ENCODE results near the gene TUBA3E.
A peak's percentile ranks its signal among the peaks of the same experiment; 100 is the strongest.
"Not testable (repeated sequence)": the region's sequence is repeated elsewhere in the genome, so short reads cannot be mapped to it uniquely, and the experiment has no call there.

TUBA3E gene

GRCh38 chr2:130186391-130186790 lies 11.8 kb downstream of the TUBA3E start:
- Histone ChIP-seq H3K27ac (no peak overlapping the region), H3K27me3 (no peaks in the 10 kb centered on the region), H3K9me3 (no peaks in the 10 kb centered on the region), H3K4me3 (ENCODE audit: low read depth in 1 of 2, low read length in 1 of 2) (no peak overlapping the region), H3K4me1 (ENCODE audit: control insufficient read depth in 1 of 2, insufficient read depth in 1 of 2, low read depth in 1 of 2, low read length in 1 of 2) (peaks cover 7 to 9% of the 10 kb centered on the region in 2 experiments), H3K36me3 (peaks cover 13% of the 10 kb centered on the region)
- TF ChIP-seq CTCF (IDR thresholded peaks at IDR 0.05) = no peak

GRCh38 chr2:130185896-130186295 lies 12.3 kb downstream of the TUBA3E start:
- no peak for TF ChIP-seq CTCF (IDR thresholded peaks at IDR 0.05)
- no peak overlapping the region for H3K27ac ChIP-seq
- peaks cover 8% of the 10 kb centered on the region for H3K36me3 ChIP-seq

DNA sequence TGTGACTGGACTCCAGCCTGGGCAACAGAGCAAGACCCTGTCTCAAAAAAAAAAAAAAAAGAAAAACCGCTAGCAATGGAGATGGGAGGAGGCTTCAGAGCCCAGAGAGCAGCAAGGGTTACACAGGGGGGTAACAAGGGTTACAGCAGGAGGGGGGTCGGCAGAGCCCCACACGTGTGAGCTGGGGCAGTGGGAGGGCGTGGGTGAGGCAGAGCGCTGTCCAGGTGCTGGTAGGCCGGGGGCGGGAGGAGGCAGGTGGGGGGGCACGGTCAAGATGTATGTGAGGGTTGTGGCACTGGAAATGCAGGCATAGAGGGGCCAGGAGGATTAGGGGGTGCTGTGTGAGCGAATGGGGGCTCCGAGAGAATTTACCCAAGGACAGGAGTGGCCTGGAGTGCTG lies 12.8 kb downstream of the TUBA3E start:
- Histone ChIP-seq H3K36me3 (peaks cover 6% of the 10 kb centered on the region), H3K9me3 (no peaks in the 10 kb centered on the region), H3K27ac (no peak overlapping the region), H3K4me3 (ENCODE audit: low read depth in 1 of 2, low read length in 1 of 2) (no peak overlapping the region), H3K27me3 (no peaks in the 10 kb centered on the region), H3K4me1 (ENCODE audit: control insufficient read depth in 1 of 2, insufficient read depth in 1 of 2, low read depth in 1 of 2, low read length in 1 of 2) (peaks cover 16 to 17% of the 10 kb centered on the region in 2 experiments)
- TF ChIP-seq CTCF (IDR thresholded peaks at IDR 0.05) = no peak

More at GRCh38 chr2:130185896-130186295, 12.3 kb downstream of the TUBA3E start:
- Histone ChIP-seq H3K9me3 (no peaks in the 10 kb centered on the region), H3K27me3 (no peaks in the 10 kb centered on the region), H3K4me3 (ENCODE audit: low read depth in 1 of 2, low read length in 1 of 2) (no peak overlapping the region), H3K4me1 (ENCODE audit: control insufficient read depth in 1 of 2, insufficient read depth in 1 of 2, low read depth in 1 of 2, low read length in 1 of 2) (peaks cover 12 to 13% of the 10 kb centered on the region in 2 experiments)

DNA sequence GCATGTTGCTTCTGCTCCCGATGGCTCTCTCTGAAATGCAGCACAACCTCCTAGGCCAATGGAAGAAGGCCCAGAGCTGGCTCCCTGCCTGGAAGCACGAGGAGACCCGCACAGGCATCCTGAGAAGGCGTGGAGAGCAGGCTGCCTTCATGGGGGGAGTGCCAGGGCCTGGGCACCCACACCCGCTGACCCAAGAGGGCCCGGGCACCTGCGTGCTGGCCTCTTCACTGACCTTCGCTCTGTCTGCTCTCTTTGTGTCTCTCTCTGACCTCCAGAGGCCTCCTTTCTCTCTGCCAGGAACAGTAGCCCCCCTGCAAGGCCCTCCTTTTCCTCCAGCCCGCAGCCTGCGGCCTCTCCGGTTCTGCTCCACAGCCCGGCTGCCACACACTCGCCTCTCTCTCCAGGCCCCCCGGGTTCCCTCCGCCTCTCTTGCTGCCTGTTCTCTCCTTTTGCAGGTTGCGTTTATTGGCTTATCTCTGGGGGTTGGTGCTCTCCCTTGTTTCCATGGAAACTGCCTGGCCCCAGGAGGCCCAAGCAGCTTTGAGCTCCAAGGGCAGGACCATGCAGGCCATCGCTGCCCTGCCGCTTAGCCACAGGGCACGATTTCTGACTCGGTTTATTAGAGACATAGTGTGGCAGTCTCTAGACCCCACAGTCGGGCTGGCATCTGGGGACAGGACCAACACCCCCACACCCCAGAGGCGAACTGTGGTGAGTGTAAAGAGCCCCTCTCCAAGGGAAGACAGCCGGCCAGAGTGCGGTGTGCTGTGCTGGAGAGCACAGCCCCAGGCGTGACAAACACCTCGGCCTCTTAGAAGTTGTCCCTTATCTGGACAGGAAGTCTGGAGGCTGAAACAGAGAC lies 14.5 kb downstream of the TUBA3E start:
- Histone ChIP-seq H3K4me1 (ENCODE audit: control insufficient read depth in 1 of 2, insufficient read depth in 1 of 2, low read depth in 1 of 2, low read length in 1 of 2) (peaks cover 18 to 19% of the 10 kb centered on the region in 2 experiments), H3K27ac (no peak overlapping the region), H3K36me3 (peaks cover 3% of the 10 kb centered on the region), H3K9me3 (no peaks in the 10 kb centered on the region), H3K4me3 (ENCODE audit: low read depth in 1 of 2, low read length in 1 of 2) (no peak overlapping the region), H3K27me3 (no peaks in the 10 kb centered on the region)
- no peak for TF ChIP-seq CTCF (IDR thresholded peaks at IDR 0.05)

GRCh38 chr2:130182826-130183511 lies 15.3 kb downstream of the TUBA3E start:
- H3K27ac ChIP-seq = not testable (repeated sequence)

More at GRCh38 chr2:130182826-130183511, 15.3 kb downstream of the TUBA3E start:
- peaks cover 18 to 19% of the 10 kb centered on the region in 2 experiments for H3K4me1 ChIP-seq (ENCODE audit: control insufficient read depth in 1 of 2, insufficient read depth in 1 of 2, low read depth in 1 of 2, low read length in 1 of 2)
- H3K36me3 ChIP-seq, H3K27me3 ChIP-seq, H3K9me3 ChIP-seq: not testable (repeated sequence)
- H3K4me3 ChIP-seq (ENCODE audit: low read depth in 1 of 2, low read length in 1 of 2) = peak overlapping the region; percentile 78 to 87
